C4-2B (cell line): ENCODE data around the gene CTDSP2.

Experiments
- CTCF ChIP-seq: fragments of 450-650 bp; conservative IDR thresholded peaks from 2 replicates; pipeline ENCODE4 v1.5.1; 2017; ENCODE audit warnings: mild to moderate bottlenecking
- ZFX ChIP-seq: fragments of 450-650 bp; IDR thresholded peaks from 2 replicates; pipeline ENCODE4 v1.6.1; 2017

GRCh38 chr12:57885207-57885606 is 38.7 kb upstream of the CTDSP2 start:
- TF ChIP-seq CTCF (no peak), ZFX (no peak)
